Omental fat pad (tissue), 4 donors: ENCODE measurements around the gene POLR2I. TPM values are rescaled to one million over a fixed set of nuclear protein-coding genes. Genes with fewer than 3 reads are reported as not detected.

ENCODE experiments used
- ATAC-seq: fragments of 150-250 bp; one replicate; pipeline ENCODE4 v1.9.1; 2016; ENCODE audit warnings: mild to moderate bottlenecking, moderate library complexity; ENCODE audit not compliant: low FRiP score
- DNase-seq: peaks from one replicate; pipeline ENCODE4 v3.0.0-alpha.2; 2019; ENCODE audit warnings: low spot score
- total RNA-seq, 4 donors: library from RNA; depleted of rRNA; stranded (reverse); fragments of >200 nt; gene quantifications; one replicate each; pipeline ENCODE4 v1.1.0, GENCODE V29; 2016
- TF ChIP-seq, protein P1 (sequence below), 3 donors: fragments of 450-650 bp; IDR thresholded peaks; one replicate each; pipeline ENCODE4 v1.5.1; 2016 to 2017; ENCODE audit warnings: antibody characterized with exemption in 3 of 3, mild to moderate bottlenecking in 3 of 3, moderate library complexity in 2 of 3

POLR2I gene
- 10 to 100 TPM; 32.5 to 58.5 (median 36.1) TPM for total RNA-seq

DNA sequence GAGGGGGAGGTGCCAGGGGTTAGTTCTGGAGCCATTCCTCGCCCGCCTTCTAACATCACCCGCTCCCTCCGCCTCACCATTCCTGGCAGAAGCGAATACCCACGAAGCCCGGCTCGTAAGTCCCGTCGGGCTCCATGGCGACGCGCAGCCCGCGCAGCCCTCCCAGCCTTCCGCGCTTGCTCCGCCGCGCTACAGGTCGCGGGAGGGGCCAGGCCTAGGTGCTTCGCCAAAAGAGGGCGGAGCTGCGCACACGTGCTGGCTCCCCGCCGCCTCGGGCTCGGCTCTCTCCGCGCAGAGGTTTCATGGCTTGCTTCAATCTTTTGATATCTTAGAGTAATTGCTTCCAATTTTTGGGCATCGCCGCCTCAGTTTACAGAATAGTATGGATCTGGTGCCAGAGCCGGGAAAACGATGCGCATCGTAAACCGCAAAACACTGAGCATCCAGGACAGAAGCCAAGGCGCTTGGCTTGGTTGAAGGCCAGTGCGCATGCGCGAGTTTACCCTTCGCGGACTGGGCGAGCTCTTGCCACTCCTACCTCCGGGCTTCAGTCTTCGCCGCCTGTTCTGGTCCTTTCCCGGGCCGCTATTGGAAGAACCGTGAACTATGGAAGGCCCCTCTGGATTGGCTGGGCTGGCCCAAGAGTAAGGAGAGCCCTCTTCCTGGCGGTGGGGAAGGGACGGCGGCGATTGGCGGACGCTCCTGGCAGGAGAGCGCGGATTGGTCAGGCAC, at the start of gene POLR2I:
Gene POLR2I (minus strand): TSS at position 155 of the 732 bp plus-strand sequence. CDS start 19 bp downstream, at position 136.
- DNase-seq (peak; percentile 97), ATAC-seq (peak; percentile 96)
- TF ChIP-seq, protein P1, sequence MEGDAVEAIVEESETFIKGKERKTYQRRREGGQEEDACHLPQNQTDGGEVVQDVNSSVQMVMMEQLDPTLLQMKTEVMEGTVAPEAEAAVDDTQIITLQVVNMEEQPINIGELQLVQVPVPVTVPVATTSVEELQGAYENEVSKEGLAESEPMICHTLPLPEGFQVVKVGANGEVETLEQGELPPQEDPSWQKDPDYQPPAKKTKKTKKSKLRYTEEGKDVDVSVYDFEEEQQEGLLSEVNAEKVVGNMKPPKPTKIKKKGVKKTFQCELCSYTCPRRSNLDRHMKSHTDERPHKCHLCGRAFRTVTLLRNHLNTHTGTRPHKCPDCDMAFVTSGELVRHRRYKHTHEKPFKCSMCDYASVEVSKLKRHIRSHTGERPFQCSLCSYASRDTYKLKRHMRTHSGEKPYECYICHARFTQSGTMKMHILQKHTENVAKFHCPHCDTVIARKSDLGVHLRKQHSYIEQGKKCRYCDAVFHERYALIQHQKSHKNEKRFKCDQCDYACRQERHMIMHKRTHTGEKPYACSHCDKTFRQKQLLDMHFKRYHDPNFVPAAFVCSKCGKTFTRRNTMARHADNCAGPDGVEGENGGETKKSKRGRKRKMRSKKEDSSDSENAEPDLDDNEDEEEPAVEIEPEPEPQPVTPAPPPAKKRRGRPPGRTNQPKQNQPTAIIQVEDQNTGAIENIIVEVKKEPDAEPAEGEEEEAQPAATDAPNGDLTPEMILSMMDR (IDR thresholded peaks at IDR 0.05), result peak in 1 of 3 donors; percentile 4

DNA sequence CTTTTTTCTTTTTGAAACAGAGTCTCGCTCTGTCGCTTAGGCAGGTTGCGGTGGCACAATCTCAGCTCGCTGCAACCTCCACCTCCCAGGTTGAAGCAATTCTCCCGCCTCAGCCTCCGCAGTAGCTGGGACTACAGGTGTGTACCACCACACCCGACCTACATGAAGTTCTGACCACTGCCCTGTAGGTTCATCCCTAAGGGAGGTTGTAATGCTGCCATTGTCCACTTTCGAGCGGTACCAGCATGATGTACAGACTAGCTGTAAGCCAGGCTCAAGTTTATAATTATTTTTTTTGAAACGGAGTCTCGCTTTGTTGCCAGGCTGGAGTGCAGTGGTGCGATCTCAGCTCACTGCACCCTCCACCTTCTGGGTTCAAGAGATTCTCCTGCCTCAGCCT, 49.1 kb upstream of the POLR2I start:
- DNase-seq (no peak), ATAC-seq (no peak)
- TF ChIP-seq, protein P1 (IDR thresholded peaks at IDR 0.05), result no peak

DNA sequence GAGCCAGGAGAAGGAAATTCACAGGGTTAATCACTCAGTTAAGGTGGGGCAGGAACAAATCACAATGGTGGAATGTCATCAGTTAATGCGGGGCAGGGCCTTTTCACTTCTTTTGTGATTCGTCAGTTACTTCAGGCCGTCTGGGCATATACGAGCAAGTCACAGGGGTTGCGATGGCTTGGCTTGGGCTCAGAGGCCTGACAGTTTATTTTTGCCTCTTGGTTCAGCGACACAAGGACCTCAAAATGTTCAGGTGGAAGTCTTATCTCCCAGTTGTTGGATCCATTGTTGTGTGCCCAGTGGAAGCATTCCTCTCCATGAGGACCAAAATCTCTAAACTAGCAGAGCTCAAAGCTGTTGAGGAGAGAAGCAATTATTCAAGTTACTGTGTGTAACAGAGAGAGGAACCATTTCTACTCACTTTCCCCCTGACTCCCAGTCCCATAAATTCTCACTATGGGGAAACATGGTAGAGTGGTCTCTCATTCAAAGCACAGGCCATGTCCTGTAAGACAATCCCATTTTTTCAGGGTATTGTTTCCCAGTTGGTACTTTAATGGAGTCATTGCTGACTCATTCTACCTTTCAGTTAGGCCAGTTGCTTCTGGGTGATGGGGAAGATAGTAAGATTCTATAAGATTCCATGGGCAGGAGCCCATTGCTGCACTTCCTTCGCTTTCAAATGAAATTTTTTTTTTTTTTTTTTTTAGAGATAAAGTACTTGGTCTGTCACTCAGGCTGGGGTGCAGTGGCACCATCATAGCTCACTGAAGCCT, 46.3 kb upstream of the POLR2I start:
- TF ChIP-seq, protein P1 (IDR thresholded peaks at IDR 0.05), result no peak
- ATAC-seq (no peak), DNase-seq (no peak)

DNA sequence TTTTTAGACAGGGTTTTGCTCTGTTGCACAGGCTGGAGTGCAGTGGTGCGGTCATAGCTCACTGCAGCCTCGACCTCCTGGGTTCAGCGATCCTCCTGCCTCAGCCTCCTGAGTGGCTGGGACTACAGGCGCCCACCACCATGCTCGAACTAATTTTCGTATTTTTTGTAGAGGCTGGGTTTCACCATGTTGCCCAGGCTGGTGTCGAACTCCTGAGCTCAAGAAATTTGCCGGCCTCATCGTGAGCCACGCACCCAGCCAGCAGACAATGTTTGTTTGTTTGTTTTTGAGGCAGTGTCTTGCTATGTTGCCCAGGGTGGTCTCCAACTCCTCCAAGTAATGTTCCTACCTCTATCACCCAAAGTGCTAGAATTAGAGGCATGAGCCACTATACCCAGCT, 38.5 kb upstream of the POLR2I start:
- ATAC-seq (no peak), DNase-seq (no peak)
- TF ChIP-seq, protein P1 (IDR thresholded peaks at IDR 0.05), result no peak

DNA sequence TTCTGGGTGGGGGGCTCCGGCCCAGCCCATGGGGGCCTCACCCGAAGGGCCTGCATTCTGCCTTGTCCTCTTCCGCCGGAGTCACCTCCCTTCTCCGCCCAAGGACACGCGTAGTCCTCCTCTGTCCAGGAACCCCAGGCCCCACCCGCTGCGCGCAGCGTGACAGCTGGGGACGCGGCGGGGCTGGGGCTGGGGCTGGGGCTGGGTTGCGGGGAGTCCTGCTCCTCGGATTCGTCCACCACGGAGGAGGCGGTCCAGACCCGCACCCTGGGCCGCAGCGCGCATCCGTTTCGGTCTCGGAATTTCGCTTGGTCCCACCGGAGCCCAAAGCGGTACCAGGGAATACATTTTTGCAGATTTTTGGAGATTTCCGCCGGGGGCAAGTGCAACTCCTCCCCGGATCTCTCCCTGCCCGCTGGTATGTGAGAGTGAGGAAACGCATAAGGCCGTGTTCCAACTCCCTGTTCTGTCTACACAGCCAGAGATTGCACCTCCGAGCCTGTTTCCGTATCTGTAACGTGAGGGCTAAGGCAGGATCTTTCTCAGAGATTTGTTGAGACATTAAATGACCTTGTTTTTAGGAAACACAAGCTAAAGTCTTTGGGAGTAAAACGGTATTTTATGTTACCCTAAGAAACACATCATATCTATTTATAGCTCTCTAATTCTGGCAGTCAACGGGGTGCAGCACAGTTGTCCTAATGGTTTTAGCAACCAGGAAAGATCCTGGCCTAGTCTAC, 37.8 kb upstream of the POLR2I start, which contains the start of gene COX7A1:
Gene COX7A1 (minus strand): TSS at position 96 of the 740 bp plus-strand sequence. CDS start 40 bp downstream, at position 56.
- no peak for DNase-seq
- ATAC-seq, result peak; percentile 66
- TF ChIP-seq, protein P1 (IDR thresholded peaks at IDR 0.05), result no peak

DNA sequence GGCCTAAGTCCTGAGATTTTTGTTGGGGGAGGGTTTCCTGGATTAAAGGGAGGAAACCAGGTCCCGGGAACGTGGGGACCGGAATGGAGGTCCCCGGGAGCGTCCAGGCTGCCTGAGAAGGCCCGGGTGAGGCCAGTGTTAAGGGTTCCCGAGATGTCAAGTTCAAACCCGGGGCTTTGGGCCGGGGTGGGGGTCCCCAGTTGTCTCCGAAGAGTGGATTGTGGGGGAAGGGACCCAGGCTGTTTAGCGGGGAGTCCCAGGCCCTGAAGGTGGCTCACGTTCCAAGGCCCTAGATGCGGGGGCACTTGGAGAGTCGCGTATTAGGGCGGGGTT, 37.3 kb upstream of the POLR2I start:
- TF ChIP-seq, protein P1 (IDR thresholded peaks at IDR 0.05), result no peak
- ATAC-seq, result peak; percentile 8
- no peak for DNase-seq
